GM19240 (cell line): Measurements from ENCODE around the gene DACT3.

Source experiments
- DNase-seq: peaks from one replicate; pipeline ENCODE4 v3.0.0; 2011; ENCODE audit warnings: low spot score; ENCODE audit not compliant: insufficient read length

DACT3 gene

GRCh38 chr19:46661020-46661731 is at the start of gene DACT3:
Gene DACT3 (minus strand): TSS chr19:46661182. CDS start chr19:46661064, 118 bp downstream.
- DNase-seq: peak; percentile 98

- no peak for DNase-seq
Measured at GRCh38 chr19:46710687-46711086, 49.7 kb upstream of the DACT3 start.

GRCh38 chr19:46704379-46705076 is 43.5 kb upstream of the DACT3 start:
- peak; percentile 80 for DNase-seq

- no peak for DNase-seq
Measured at GRCh38 chr19:46700704-46701103, 39.7 kb upstream of the DACT3 start.

GRCh38 chr19:46698395-46699321 is 37.7 kb upstream of the DACT3 start:
- DNase-seq: no peak

GRCh38 chr19:46697204-46697960 is 36.4 kb upstream of the DACT3 start:
- no peak for DNase-seq

- no peak for DNase-seq
Measured at GRCh38 chr19:46696866-46697203, 35.9 kb upstream of the DACT3 start.

GRCh38 chr19:46696052-46696451 is 35.1 kb upstream of the DACT3 start:
- DNase-seq: no peak

- no peak for DNase-seq
Measured at GRCh38 chr19:46693760-46694159, 32.8 kb upstream of the DACT3 start.

GRCh38 chr19:46692918-46693722 is 32.1 kb upstream of the DACT3 start:
- DNase-seq: no peak

GRCh38 chr19:46691948-46692347 is 31.0 kb upstream of the DACT3 start:
- no peak for DNase-seq

- DNase-seq: no peak
Measured at GRCh38 chr19:46691104-46691503, 30.1 kb upstream of the DACT3 start.

GRCh38 chr19:46689358-46689757 is 28.4 kb upstream of the DACT3 start:
- no peak for DNase-seq

- no peak for DNase-seq
Measured at GRCh38 chr19:46687438-46688145, 26.6 kb upstream of the DACT3 start.

GRCh38 chr19:46685189-46685588 is 24.2 kb upstream of the DACT3 start:
- no peak for DNase-seq

GRCh38 chr19:46678110-46678732 is 17.2 kb upstream of the DACT3 start:
- peak; percentile 69 for DNase-seq

GRCh38 chr19:46674416-46675178 is 13.6 kb upstream of the DACT3 start:
- DNase-seq: no peak

- DNase-seq: no peak
Measured at GRCh38 chr19:46670813-46671212, 9.8 kb upstream of the DACT3 start.

- DNase-seq: no peak
Measured at GRCh38 chr19:46668662-46669061, 7.7 kb upstream of the DACT3 start.
